ENCODE results near the gene ELAVL1.

- no peak for TF ChIP-seq CTCF (conservative IDR thresholded peaks at IDR 0.05; ENCODE audit: low read depth, low read length)
- TF ChIP-seq EZH2 (IDR thresholded peaks at IDR 0.05; ENCODE audit: low read length, unreplicated experiment): no peak
Observed at GRCh38 chr19:8054169-8054568, 48.7 kb upstream of the ELAVL1 start.
